Measurements from ENCODE around the gene ORC6.

Gene ORC6

GRCh38 chr16:46745617-46746016, 56.2 kb downstream of the ORC6 start:
- Histone ChIP-seq H3K4me3 (replicated peaks; ENCODE audit: insufficient read depth, low read length) (no peak overlapping the region), H3K27me3 (ENCODE audit: insufficient read depth, poor library complexity, severe bottlenecking) (no peaks in the 10 kb centered on the region), H3K27ac (replicated peaks) (no peak overlapping the region)
- TF ChIP-seq CTCF (IDR thresholded peaks at IDR 0.05; ENCODE audit: insufficient read depth, low read length), result no peak
- no peak for TF ChIP-seq REST (IDR thresholded peaks at IDR 0.05; ENCODE audit: insufficient replicate concordance, low read depth)
- no peak for TF ChIP-seq SPI1 (IDR thresholded peaks at IDR 0.05; ENCODE audit: borderline replicate concordance, low read depth)
- TF ChIP-seq POLR2AphosphoS5 (IDR thresholded peaks at IDR 0.05; ENCODE audit: low read depth), result no peak
- TF ChIP-seq GABPA (IDR thresholded peaks at IDR 0.05; ENCODE audit: low read depth), result no peak
- DNase-seq (ENCODE audit: low read depth in 1 of 2, low spot score in 1 of 2), result no peak

- TF ChIP-seq REST (IDR thresholded peaks at IDR 0.05; ENCODE audit: insufficient replicate concordance, low read depth) (no peak), SPI1 (IDR thresholded peaks at IDR 0.05; ENCODE audit: borderline replicate concordance, low read depth) (no peak), GABPA (IDR thresholded peaks at IDR 0.05; ENCODE audit: low read depth) (no peak), POLR2AphosphoS5 (IDR thresholded peaks at IDR 0.05; ENCODE audit: low read depth) (no peak), CTCF (IDR thresholded peaks at IDR 0.05; ENCODE audit: insufficient read depth, low read length) (no peak)
- Histone ChIP-seq H3K27ac (replicated peaks) (no peak overlapping the region), H3K4me3 (replicated peaks; ENCODE audit: insufficient read depth, low read length) (no peak overlapping the region), H3K27me3 (ENCODE audit: insufficient read depth, poor library complexity, severe bottlenecking) (no peaks in the 10 kb centered on the region)
- DNase-seq (ENCODE audit: low read depth in 1 of 2, low spot score in 1 of 2), result no peak
These were observed 57.6 kb downstream of the ORC6 start for GRCh38 chr16:46746821-46747776.
